HCT116 (cell line): ENCODE results near the gene EXOSC10.

Experiments used
- CTCF ChIP-seq, 3 experiments: fragments of 200-600 bp in 1 of 3; sonication (generic) in 1 of 3; IDR thresholded peaks in 2 of 3; conservative IDR thresholded peaks in 1 of 3; 2 replicates each; pipeline ENCODE4 v1.5.1; 2012 to 2017; ENCODE audit warnings: low read depth in 2 of 3, low read length in 2 of 3, antibody characterized with exemption in 1 of 3, borderline replicate concordance in 1 of 3, control low read depth in 1 of 3, mild to moderate bottlenecking in 1 of 3, mixed read lengths in 1 of 3, mixed run types in 1 of 3, moderate library complexity in 1 of 3; ENCODE audit not compliant: insufficient read depth in 1 of 3
- EZH2 ChIP-seq: fragments of 200-600 bp; sonication (generic); IDR thresholded peaks from 2 replicates; pipeline ENCODE4 v1.6.1; 2017; ENCODE audit warnings: antibody characterized with exemption, mixed run types
- EZH2phosphoT487 ChIP-seq: fragments of 200-600 bp; IDR thresholded peaks from 2 replicates; pipeline ENCODE4 v1.6.1; 2018; ENCODE audit warnings: antibody characterized with exemption, borderline replicate concordance
- FOSL1 ChIP-seq: IDR thresholded peaks from 2 replicates; pipeline ENCODE4 v1.6.1; 2012; ENCODE audit warnings: low read depth
- POLR2A ChIP-seq: IDR thresholded peaks from 2 replicates; pipeline ENCODE4 v1.7.0; 2011; ENCODE audit warnings: borderline replicate concordance; ENCODE audit not compliant: insufficient read depth, insufficient read length; ENCODE audit errors: extremely low read depth
- TF ChIP-seq, protein P1 (sequence below): IDR thresholded peaks from 2 replicates; pipeline ENCODE4 v1.6.1; 2012

- TF ChIP-seq CTCF (IDR thresholded peaks at IDR 0.05 in 2 of 3, conservative IDR thresholded peaks at IDR 0.05 in 1 of 3; ENCODE audit: borderline replicate concordance in 1 of 3, insufficient read depth in 1 of 3, low read depth in 2 of 3, low read length in 2 of 3): no peak
- TF ChIP-seq, protein P1, sequence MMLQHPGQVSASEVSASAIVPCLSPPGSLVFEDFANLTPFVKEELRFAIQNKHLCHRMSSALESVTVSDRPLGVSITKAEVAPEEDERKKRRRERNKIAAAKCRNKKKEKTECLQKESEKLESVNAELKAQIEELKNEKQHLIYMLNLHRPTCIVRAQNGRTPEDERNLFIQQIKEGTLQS: no peak
- TF ChIP-seq POLR2A: no peak
- TF ChIP-seq EZH2: no peak
- no peak for TF ChIP-seq FOSL1
- no peak for TF ChIP-seq EZH2phosphoT487
These were observed 749 bp downstream of the EXOSC10 start for GRCh38 chr1:11098931-11099309.
